ENCODE results near the gene STPG2.

DNA sequence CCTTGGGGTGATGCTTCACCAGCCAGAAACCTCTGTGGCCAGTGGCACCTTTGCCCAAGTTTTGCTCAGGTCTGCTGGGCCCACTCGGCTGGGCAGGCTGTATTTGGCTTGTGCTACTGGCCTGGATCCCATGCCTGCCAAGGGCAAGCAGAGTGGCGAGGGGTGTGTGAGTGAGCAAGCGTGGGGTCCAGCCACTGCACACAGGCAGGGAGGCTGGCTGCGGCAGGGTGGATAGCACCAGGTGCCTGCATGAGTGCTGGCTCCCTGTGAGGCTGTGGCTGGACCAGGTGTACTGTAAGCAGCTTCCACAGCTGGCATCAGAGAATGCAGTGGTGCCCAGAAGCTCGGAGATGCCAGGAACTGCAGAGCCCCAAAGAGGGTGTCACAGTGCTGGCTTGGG lies 478.5 kb downstream of the STPG2 start:
- TF ChIP-seq, protein P1, sequence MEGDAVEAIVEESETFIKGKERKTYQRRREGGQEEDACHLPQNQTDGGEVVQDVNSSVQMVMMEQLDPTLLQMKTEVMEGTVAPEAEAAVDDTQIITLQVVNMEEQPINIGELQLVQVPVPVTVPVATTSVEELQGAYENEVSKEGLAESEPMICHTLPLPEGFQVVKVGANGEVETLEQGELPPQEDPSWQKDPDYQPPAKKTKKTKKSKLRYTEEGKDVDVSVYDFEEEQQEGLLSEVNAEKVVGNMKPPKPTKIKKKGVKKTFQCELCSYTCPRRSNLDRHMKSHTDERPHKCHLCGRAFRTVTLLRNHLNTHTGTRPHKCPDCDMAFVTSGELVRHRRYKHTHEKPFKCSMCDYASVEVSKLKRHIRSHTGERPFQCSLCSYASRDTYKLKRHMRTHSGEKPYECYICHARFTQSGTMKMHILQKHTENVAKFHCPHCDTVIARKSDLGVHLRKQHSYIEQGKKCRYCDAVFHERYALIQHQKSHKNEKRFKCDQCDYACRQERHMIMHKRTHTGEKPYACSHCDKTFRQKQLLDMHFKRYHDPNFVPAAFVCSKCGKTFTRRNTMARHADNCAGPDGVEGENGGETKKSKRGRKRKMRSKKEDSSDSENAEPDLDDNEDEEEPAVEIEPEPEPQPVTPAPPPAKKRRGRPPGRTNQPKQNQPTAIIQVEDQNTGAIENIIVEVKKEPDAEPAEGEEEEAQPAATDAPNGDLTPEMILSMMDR (conservative IDR thresholded peaks at IDR 0.05; ENCODE audit: low read length), result no peak
- no peak for TF ChIP-seq EZH2phosphoT487 (IDR thresholded peaks at IDR 0.05; ENCODE audit: borderline replicate concordance, low read depth, low read length)
